GM19238 (cell line): ENCODE measurements around the gene SRP72.

ENCODE experiments used
- DNase-seq: peaks from one replicate; pipeline ENCODE4 v3.0.0; 2011; ENCODE audit warnings: low spot score; ENCODE audit not compliant: insufficient read length

The SRP72 gene

GRCh38 chr4:56544573-56545131 is 77.2 kb downstream of the SRP72 start:
- peak; percentile 68 for DNase-seq

DNA sequence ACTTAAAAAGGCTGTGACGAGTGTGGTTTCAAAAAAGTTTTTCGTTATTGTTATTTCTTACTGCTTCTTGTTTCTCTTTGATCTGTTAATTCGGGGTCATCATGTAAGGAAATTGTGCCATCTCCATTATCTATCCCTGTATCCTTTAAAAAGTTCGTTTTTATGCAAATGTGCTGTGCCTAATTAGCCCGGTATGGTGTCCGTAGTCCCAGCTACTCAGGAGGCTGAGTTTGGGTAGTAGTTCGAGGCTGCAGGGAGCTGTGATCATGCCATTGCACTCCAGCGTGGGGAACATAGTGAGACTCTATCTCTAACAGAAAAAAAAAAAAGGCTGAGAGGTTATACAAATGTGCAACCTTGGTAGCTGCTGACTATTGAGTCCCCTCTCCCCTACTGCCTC is 83.2 kb downstream of the SRP72 start:
- no peak for DNase-seq

GRCh38 chr4:56551516-56551915 is 84.1 kb downstream of the SRP72 start:
- no peak for DNase-seq

DNA sequence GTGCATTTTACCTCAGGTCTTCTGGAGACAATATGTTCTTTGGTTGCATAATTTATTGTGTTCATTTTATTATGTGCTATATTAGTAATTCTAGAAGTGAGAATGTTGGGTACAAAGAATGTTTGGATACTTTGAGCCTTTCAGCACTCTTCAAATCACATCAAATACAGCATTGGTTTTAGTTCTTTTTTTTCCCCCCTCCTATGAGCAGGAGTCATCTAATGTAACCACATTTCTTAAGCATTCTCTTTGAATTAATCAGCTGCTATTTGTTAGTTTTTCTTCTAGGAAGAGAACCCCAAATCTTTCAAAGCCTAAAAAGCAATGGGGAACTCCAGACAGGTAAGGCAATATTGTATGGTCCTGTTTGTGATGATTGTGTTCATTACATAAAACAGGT is 84.9 kb downstream of the SRP72 start:
- DNase-seq = no peak
